ENCODE data around the gene RIMKLA.

Gene RIMKLA

DNA sequence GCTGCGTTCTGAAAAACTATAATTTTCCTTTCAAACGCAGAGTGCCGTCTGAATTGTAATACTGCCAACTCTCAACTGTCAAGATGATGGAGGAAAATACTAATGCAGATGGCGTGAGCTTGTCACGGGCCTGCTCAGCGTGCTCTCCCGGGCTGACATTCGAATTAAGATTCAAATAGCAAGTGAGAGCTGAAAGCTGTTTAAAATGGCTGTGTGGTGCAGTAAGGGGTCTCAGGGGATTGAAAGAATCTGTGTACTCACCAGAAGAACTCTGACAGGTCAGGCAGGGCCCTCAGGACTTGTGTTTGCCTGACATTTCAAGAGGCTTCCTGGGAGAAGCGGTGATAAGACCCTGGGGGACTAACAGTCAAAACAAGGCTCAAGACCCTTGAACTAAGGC, 42.1 kb downstream of the RIMKLA start:
- in situ Hi-C loops (cut with HindIII; ENCODE audit: low sequenced_read_pairs), result no loop called here
- H3K4me3 ChIP-seq (ENCODE audit: low read depth, low read length), result no peak overlapping the region
- no peak for DNase-seq (ENCODE audit: low read depth, low spot score)
- TF ChIP-seq, protein P1, sequence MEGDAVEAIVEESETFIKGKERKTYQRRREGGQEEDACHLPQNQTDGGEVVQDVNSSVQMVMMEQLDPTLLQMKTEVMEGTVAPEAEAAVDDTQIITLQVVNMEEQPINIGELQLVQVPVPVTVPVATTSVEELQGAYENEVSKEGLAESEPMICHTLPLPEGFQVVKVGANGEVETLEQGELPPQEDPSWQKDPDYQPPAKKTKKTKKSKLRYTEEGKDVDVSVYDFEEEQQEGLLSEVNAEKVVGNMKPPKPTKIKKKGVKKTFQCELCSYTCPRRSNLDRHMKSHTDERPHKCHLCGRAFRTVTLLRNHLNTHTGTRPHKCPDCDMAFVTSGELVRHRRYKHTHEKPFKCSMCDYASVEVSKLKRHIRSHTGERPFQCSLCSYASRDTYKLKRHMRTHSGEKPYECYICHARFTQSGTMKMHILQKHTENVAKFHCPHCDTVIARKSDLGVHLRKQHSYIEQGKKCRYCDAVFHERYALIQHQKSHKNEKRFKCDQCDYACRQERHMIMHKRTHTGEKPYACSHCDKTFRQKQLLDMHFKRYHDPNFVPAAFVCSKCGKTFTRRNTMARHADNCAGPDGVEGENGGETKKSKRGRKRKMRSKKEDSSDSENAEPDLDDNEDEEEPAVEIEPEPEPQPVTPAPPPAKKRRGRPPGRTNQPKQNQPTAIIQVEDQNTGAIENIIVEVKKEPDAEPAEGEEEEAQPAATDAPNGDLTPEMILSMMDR (IDR thresholded peaks at IDR 0.05; ENCODE audit: low read depth, low read length), result no peak

DNA sequence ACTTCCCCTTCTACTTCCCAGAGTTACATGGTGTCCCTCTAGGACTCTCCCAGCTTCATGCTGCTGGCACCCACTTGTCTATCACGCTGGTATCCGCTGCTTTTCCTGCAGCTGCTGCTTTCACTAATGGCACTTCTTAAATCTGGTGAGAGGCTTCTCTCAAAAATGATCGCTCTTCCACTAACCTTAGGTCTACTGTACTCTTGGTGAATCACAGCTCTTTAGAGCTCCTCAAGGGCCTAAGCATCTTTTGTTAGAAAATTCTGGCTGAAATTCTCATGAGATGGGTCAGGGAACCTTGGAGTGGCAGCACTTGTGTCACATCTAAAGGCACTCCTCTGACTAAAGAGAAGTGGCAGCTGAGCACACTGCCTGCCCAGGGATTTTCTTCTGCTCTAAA, 43.1 kb downstream of the RIMKLA start:
- no peak for DNase-seq (ENCODE audit: low read depth, low spot score)
- in situ Hi-C loops (cut with HindIII; ENCODE audit: low sequenced_read_pairs), result no loop called here
- TF ChIP-seq, protein P1 (IDR thresholded peaks at IDR 0.05; ENCODE audit: low read depth, low read length), result no peak
- H3K4me3 ChIP-seq (ENCODE audit: low read depth, low read length), result no peak overlapping the region

DNA sequence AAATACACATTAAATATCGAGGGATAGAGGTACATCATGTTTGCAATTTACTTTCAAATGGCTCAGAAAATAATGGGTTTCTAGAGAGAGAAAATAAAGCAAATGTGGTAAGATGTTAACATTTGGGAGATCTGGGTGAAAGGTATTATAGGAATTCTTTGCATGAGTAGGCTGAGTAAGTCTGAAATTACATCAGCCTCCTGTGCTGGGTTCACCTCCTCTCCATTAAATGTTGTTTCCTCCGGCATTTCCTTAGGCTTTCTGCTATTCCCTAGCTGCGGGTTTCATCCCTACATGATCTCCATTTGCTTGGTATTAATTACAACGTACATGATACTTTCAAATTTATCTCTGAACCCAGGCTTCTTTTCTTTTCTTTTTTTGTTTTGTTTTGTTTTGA, 43.6 kb downstream of the RIMKLA start:
- TF ChIP-seq, protein P1 (IDR thresholded peaks at IDR 0.05; ENCODE audit: low read depth, low read length), result no peak
- H3K4me3 ChIP-seq (ENCODE audit: low read depth, low read length), result no peak overlapping the region
- no peak for DNase-seq (ENCODE audit: low read depth, low spot score)
- in situ Hi-C loops (cut with HindIII; ENCODE audit: low sequenced_read_pairs), result no loop called here

DNA sequence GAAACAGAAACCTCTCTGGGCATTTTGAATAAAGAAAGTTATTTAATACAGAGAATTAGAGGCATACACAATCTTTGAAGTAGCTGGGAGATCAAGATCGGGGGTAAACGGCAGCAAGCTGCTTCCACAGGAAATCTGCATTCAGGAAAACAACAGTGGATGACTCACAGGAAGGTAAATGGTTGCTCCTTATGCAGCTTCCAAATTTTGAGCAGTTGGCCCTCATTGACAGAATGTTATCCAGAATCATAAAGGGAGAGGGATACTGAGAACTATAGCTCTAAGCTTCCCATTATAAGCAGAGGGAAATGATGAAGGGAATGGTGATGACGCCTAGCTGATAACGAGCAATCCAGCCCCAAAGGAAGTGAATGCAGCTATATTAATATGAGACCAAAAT, 46.6 kb downstream of the RIMKLA start:
- no peak overlapping the region for H3K4me3 ChIP-seq (ENCODE audit: low read depth, low read length)
- in situ Hi-C loops (cut with HindIII; ENCODE audit: low sequenced_read_pairs), result no loop called here
- no peak for DNase-seq (ENCODE audit: low read depth, low spot score)
- TF ChIP-seq, protein P1 (IDR thresholded peaks at IDR 0.05; ENCODE audit: low read depth, low read length), result no peak

DNA sequence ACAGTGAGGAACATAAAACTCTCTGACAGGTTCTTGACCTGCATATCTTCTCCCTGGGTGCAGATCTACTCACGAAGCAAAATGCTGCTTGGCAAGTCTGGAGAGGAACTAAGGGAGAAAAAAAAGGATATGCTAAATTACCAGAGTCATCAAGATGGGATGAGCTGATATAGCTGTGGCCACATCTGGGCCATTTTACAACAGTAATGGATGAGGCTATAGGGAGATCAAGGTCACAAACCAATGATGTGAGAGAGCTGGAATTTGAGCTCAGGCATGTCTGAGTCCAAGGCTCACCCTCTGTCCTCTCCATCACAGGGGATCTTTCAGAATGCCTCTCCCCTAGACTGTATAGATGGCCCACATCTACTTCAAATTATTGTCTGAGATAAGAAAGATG, 49.0 kb downstream of the RIMKLA start:
- H3K4me3 ChIP-seq (ENCODE audit: low read depth, low read length), result no peak overlapping the region
- in situ Hi-C loops (cut with HindIII; ENCODE audit: low sequenced_read_pairs), result no loop called here
- TF ChIP-seq, protein P1 (IDR thresholded peaks at IDR 0.05; ENCODE audit: low read depth, low read length), result no peak
- no peak for DNase-seq (ENCODE audit: low read depth, low spot score)

DNA sequence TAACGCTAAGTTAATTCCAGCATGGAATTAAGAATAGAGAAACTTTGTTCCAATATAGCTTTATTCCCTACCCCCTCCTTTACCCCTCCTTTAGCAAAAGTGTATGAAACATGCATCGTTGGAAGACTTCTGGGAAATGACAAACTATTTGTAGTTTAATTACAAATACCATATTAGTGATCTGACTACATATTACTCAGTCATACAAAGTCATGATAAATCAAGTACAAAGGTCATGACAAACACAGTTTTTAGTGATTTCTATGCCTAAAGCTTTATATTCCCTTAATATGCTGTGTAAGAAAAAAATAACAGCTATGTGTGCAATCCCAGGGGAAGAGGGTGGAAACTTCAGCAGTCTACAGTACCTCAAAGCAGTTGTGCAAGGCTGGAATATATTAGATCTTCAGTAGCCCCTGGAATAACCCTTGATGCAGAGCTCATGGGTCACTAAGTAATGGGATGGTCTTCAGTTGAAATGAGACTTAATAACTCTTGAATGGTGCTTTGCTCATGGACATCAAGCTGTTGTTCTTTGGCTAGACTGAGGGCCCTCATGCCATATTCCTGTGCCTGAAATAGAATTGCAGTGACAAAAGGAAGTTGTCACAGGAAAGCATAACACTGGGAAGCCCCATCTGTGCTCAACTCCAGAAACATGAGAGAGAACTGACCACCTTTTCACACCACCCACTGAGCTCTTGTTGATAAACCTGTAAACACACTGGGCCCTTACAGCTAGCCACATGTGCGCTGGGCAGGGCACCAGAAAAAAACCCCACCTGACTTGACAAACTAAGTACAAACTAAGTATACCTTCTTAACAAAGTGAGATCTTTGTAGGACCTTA, 49.9 kb downstream of the RIMKLA start:
- H3K4me3 ChIP-seq (ENCODE audit: low read depth, low read length), result no peak overlapping the region
- TF ChIP-seq, protein P1 (IDR thresholded peaks at IDR 0.05; ENCODE audit: low read depth, low read length), result no peak
- no peak for DNase-seq (ENCODE audit: low read depth, low spot score)
- in situ Hi-C loops (cut with HindIII; ENCODE audit: low sequenced_read_pairs), result no loop called here

Data from astrocyte of the spinal cord (primary cell).